PC-3 (cell line): ENCODE data around the gene STRN3. TPM values are rescaled to one million over a fixed set of nuclear protein-coding genes. Genes with fewer than 3 reads are reported as not detected.
"Not testable (repeated sequence)": the region's sequence is repeated elsewhere in the genome, so short reads cannot be mapped to it uniquely, and the experiment has no call there.

Experiments
- ATAC-seq: fragments of 200-7000 bp; cut with Tn5 transposase; 2 replicates; pipeline ENCODE4 v1.9.1; 2020; ENCODE audit warnings: mild to moderate bottlenecking, moderate library complexity
- BruUV-seq: library from RNA; stranded (reverse); fragments of 400-500 nt; replicated peaks from 2 replicates; lab custom pipeline; 2021; lab: Mats Ljungman, UMichigan
- CTCF ChIA-PET: fragments of 300-600 bp; sonication (Branson Sonifier 250); formaldehyde crosslinking; loops from one replicate; lab custom pipeline; 2022; ENCODE audit warnings: antibody characterized with exemption; lab: Charles Lee
- POLR2A ChIA-PET: fragments of 300-600 bp; sonication (Branson Sonifier 250); formaldehyde crosslinking; loops from one replicate; lab custom pipeline; 2022; ENCODE audit warnings: antibody characterized with exemption; ENCODE audit not compliant: unreplicated experiment; lab: Charles Lee
- DNase-seq: peaks from one replicate; pipeline ENCODE4 v3.0.0-alpha.2; 2015
- H2AFZ ChIP-seq: fragments of 300-600 bp; sonication (generic); 2 replicates; pipeline ENCODE4 v1.6.0; 2016; ENCODE audit warnings: antibody characterized with exemption, low read length
- H3F3A ChIP-seq: fragments of 300-600 bp; sonication (generic); one replicate; pipeline ENCODE4 v1.6.0; 2017; ENCODE audit warnings: antibody characterized with exemption, low read length, control low read depth, mild to moderate bottlenecking; ENCODE audit not compliant: unreplicated experiment
- H3K27ac ChIP-seq: fragments of 300-600 bp; sonication (generic); 2 replicates; pipeline ENCODE4 v1.5.1; 2016; ENCODE audit warnings: mild to moderate bottlenecking, low read length
- H3K27me3 ChIP-seq: fragments of 300-600 bp; sonication (generic); 2 replicates; pipeline ENCODE4 v1.6.1; 2016; ENCODE audit warnings: low read length, mixed read lengths
- H3K36me3 ChIP-seq: fragments of 300-600 bp; sonication (generic); 2 replicates; pipeline ENCODE4 v1.6.1; 2016; ENCODE audit warnings: low read depth, mixed run types, low read length, mixed read lengths
- H3K4me1 ChIP-seq: fragments of 300-600 bp; sonication (generic); 2 replicates; pipeline ENCODE4 v1.5.1; 2016; ENCODE audit warnings: low read length; ENCODE audit not compliant: insufficient read depth
- H3K4me2 ChIP-seq: fragments of 300-600 bp; sonication (generic); 2 replicates; pipeline ENCODE4 v1.6.0; 2016; ENCODE audit warnings: low read length
- H3K4me3 ChIP-seq: fragments of 300-600 bp; sonication (generic); 2 replicates; pipeline ENCODE4 v1.5.1; 2016; ENCODE audit warnings: mild to moderate bottlenecking, low read length, mixed read lengths
- H3K79me2 ChIP-seq: fragments of 300-600 bp; sonication (generic); 2 replicates; pipeline ENCODE4 v1.6.1; 2017; ENCODE audit warnings: low read length, mixed read lengths
- H3K9ac ChIP-seq: fragments of 300-600 bp; sonication (generic); 2 replicates; pipeline ENCODE4 v1.6.0; 2016; ENCODE audit warnings: mild to moderate bottlenecking, low read length
- H3K9me2 ChIP-seq: fragments of 300-600 bp; sonication (generic); replicated peaks from 2 replicates; pipeline ENCODE4 v1.6.1; 2016; ENCODE audit warnings: mixed run types, low read length, mixed read lengths
- H3K9me3 ChIP-seq: fragments of 300-600 bp; sonication (generic); 2 replicates; pipeline ENCODE4 v1.6.1; 2016; ENCODE audit warnings: low read length, mixed read lengths
- H4K20me1 ChIP-seq: fragments of 300-600 bp; sonication (generic); 2 replicates; pipeline ENCODE4 v1.6.1; 2016; ENCODE audit warnings: low read length, mixed read lengths
- CTCF ChIP-seq: fragments of 300-600 bp; sonication (generic); conservative IDR thresholded peaks from 2 replicates; pipeline ENCODE4 v1.5.1; 2017; ENCODE audit warnings: antibody characterized with exemption, low read depth, mild to moderate bottlenecking, low read length
- EZH2 ChIP-seq: fragments of 300-600 bp; sonication (generic); IDR thresholded peaks from one replicate; pipeline ENCODE4 v1.6.1; 2017; ENCODE audit warnings: antibody characterized with exemption, mild to moderate bottlenecking, low read length; ENCODE audit not compliant: unreplicated experiment
- EZH2phosphoT487 ChIP-seq: fragments of 300-600 bp; sonication (generic); IDR thresholded peaks from 2 replicates; pipeline ENCODE4 v1.6.1; 2018; ENCODE audit warnings: mild to moderate bottlenecking, antibody characterized with exemption, low read length, borderline replicate concordance
- intact Hi-C: fragments of 100-400 bp; cut with micrococcal nuclease; formaldehyde crosslinking; loops from 2 replicates; pipeline ENCODE4 v1.9.0; 2023
- total RNA-seq: library from RNA; depleted of rRNA; stranded (reverse); fragments of >200 nt; gene quantifications from 2 replicates; pipeline ENCODE4 v1.2.3, GENCODE V29; 2014

STRN3 gene
- total RNA-seq, 1 experiment from 2014 or later, result 41.4 TPM

GRCh38 chr14:31068235-31068634 is 42.1 kb upstream of the STRN3 start:
- no peak overlapping the region for H3K27ac ChIP-seq
- no peaks in the 10 kb centered on the region for H3K9me2 ChIP-seq
- intact Hi-C loops, result no loop called here
- H3F3A ChIP-seq, result no peaks in the 10 kb centered on the region
- ChIA-PET CTCF (no interaction called here), POLR2A (interaction anchor here (0.6 kb wide), 1 partner anchor 81 kb away, joined by 5 read pairs; no protein-coding TSS in a partner anchor)
- no peak overlapping the region for H3K4me3 ChIP-seq
- H4K20me1 ChIP-seq, result no peaks in the 10 kb centered on the region
- no peak for ATAC-seq
- H3K79me2 ChIP-seq, result no peaks in the 10 kb centered on the region
- no peaks in the 10 kb centered on the region for H3K9me3 ChIP-seq
- no peak for TF ChIP-seq EZH2phosphoT487
- TF ChIP-seq CTCF, result no peak
- no peak overlapping the region for H3K4me2 ChIP-seq
- no peaks in the 10 kb centered on the region; the same call in 1 of the 2 replicates for H3K4me1 ChIP-seq
- H2AFZ ChIP-seq, result no peak overlapping the region
- DNase-seq, result no peak
- no TSS peak for BruUV-seq
- H3K27me3 ChIP-seq, result no peaks in the 10 kb centered on the region
- H3K36me3 ChIP-seq, result no peaks in the 10 kb centered on the region
- H3K9ac ChIP-seq, result no peak overlapping the region

GRCh38 chr14:31062908-31063307 is 36.7 kb upstream of the STRN3 start:
- H3K79me2 ChIP-seq, intact Hi-C loops, H3K27me3 ChIP-seq, H3F3A ChIP-seq, H4K20me1 ChIP-seq, H3K27ac ChIP-seq, ATAC-seq, H2AFZ ChIP-seq, H3K4me2 ChIP-seq, H3K9me3 ChIP-seq, H3K36me3 ChIP-seq, DNase-seq, H3K9me2 ChIP-seq, H3K4me3 ChIP-seq, CTCF ChIA-PET, H3K9ac ChIP-seq, BruUV-seq, POLR2A ChIA-PET: not testable (repeated sequence)
- H3K4me1 ChIP-seq, result peaks cover 13% of the 10 kb centered on the region

GRCh38 chr14:31060253-31060875 is 34.2 kb upstream of the STRN3 start:
- ChIA-PET CTCF (no interaction called here), POLR2A (no interaction called here)
- H3K9ac ChIP-seq, result no peak overlapping the region
- H2AFZ ChIP-seq, result no peak overlapping the region
- H3K36me3 ChIP-seq, result no peaks in the 10 kb centered on the region
- no peak overlapping the region for H3K4me3 ChIP-seq
- no peaks in the 10 kb centered on the region for H3K9me2 ChIP-seq
- DNase-seq, result no peak
- no peak for ATAC-seq
- H3K27me3 ChIP-seq, result no peaks in the 10 kb centered on the region
- no peaks in the 10 kb centered on the region for H3K9me3 ChIP-seq
- H3F3A ChIP-seq, result no peaks in the 10 kb centered on the region
- intact Hi-C loops, result no loop called here
- H3K4me2 ChIP-seq, result no peak overlapping the region
- TF ChIP-seq EZH2, result no peak
- peaks cover 13% of the 10 kb centered on the region for H3K4me1 ChIP-seq
- H3K79me2 ChIP-seq, result no peaks in the 10 kb centered on the region
- BruUV-seq, result no TSS peak
- no peak overlapping the region for H3K27ac ChIP-seq
- no peaks in the 10 kb centered on the region for H4K20me1 ChIP-seq
